Smooth muscle cell of the brain vasculature (primary cell): ENCODE data around the gene DOCK4.

Source experiments
- DNase-seq: peaks from one replicate; pipeline ENCODE4 v3.0.0-alpha.2; 2012; ENCODE audit warnings: low read depth, low spot score

The DOCK4 gene

DNA sequence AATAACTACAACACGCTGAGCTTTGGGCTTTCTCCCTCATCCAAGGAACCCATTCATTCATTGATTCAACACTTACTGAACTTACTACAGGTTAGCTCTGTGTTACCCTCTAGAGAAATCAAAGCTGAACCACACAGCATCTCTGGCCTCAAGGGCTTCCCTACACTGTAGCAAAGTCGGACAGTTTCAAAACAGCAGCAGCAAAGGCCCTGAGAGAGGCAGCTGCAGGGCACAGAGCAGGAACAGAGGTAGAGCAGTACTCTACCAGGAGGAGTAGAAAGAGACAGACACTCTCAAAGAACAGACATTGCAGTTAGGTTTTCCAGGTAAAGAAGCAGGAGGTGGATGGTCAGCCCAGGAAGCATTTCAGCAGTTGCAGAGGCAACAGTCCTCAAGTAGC, 16.1 kb downstream of the DOCK4 start:
- no peak for DNase-seq

DNA sequence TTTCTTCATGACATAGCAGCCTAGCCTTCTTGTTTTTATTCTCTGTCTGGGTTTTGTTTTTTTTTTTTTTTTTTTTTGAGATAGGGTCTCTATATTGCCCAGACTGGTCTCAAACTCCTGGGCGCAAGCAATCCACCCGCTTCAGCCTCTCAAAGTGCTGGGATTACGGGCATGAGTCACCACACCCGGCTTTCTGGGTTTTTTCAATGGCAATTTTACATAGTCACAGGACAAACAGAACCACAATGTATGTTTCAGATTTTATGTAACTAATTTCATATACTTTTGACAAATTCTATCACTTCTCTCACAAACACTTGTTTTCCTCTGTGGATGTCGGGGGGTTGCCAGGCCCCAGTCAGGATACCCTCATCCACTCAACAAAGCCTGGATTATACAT, 16.5 kb downstream of the DOCK4 start:
- DNase-seq = no peak

DNA sequence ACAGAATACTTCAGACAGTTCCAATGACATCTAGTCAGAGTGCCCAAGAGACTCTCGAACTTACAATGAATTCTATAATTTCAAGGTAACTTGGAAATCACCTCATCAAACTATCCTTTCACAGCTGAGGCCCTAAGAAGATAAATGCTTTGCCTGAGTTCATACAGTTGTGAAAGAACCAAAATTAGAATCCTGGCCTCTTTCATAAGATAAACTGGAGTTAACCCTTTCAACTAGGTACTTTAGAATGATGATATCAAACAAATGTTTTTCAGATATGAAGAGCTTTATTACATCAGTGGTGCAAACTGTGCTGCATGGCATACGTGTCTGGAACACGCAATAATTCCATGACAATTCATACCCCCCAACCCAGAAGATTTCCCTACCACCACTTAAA, 17.9 kb downstream of the DOCK4 start:
- DNase-seq = no peak

DNA sequence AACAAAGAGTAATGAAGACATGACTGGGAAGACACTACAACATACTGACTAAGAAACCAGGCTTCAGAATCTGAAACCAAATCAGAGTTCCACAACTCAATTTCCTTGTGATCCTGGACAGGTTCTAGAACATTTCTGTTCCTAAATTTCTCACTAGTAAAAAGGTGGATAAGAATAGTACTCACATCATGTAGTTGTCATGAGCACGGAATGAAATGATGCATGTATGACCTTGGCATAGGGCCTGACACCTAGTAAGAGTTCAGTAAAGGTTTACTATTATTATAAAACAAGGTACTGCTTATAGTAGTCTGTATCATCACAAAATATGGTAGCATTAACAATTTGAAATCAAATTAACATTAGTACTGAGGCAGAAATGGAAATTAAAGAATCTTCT, 19.9 kb downstream of the DOCK4 start:
- no peak for DNase-seq

DNA sequence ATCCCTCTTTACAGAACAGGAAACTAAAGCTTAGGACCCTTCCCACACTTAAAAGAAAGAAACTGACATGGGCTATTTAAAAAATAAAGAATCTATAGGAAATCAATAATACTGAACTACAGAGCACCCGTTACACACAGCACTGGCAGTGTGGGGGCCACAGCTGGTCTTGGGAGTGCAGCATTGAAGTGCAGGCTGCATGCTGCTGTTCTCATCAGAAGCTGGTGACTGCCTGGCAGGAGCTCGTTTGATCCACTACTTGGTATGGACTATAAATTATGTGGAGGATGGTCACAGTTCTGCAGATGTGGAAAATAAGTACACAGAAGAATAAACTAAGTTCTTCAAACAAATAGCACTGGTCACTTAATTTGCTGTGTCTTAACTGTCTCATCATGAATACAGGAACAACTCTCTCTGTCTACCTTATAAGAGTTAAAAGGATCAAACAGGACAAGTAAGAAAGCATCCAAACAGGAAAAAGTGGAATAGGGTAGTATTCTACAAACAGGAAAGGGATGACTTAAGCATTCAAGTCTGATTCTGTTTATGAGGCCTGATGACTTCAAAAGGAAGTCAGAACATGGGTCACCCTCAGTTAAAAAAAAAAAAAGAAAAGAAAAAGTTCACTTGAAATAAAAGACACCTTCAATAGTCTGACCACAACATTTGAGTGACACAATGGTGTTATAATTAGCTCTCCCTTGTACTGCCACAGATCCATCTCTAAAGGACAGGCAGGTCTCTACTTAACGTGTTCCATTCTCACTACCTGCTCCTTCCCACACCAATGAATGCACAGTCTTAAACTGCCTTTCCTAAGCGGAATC, 21.0 kb downstream of the DOCK4 start:
- DNase-seq = no peak

DNA sequence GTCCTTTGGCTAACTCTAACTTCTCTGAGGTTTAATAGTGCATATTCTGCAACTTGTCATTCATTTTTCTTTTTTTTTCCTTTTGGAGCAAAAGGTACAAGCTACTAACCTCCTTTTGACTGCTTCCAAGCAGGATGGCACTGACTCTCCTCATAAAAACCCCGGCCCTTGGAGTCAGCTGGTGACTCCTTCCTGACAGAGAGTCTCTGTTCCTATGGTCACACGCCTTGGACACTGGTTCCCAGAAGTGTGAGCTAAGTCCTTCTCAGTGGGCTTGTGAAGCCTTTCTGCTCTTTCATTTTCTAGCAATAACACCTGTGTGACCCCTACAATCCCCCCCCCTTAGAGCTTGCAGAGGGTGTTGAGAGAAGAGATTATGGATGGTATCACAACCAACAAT, 21.7 kb downstream of the DOCK4 start:
- DNase-seq = no peak

DNA sequence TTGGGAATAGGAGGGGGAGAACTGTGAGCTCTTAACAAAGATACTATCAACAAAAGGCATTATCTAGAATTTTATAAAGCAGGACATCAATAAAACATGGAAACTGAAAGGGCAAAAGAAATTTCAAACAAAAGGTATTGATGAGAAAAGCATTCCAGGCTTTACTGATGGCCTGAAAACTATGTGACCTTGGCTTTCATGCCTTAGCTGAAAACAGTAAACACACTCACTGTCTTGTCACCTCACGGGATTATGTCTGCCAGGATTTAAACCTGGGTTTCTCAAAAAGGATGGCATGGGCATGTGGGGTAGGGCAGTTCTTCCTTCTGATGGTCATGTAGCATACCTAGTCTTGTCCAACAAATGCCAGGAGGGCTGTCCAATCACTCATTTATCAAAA, 22.9 kb downstream of the DOCK4 start:
- no peak for DNase-seq

DNA sequence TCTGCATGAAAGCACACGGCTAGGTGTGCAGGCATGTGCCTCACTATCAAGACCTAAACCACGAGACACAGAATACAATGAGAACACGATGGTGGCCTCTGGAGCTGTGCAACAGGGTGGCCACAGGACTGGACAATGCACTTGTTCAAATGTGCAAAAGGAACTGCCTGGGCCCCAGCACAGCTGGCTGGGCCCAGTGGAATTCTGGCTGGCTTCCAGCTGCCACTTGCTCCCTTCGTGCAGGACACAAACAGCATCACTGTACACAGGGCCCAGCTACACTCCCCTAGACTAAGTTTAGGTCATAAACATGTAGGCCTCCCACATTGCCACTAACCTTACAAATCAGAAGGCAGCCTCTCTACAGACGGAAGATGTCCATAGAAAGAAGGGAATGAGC, 23.4 kb downstream of the DOCK4 start:
- DNase-seq = no peak

DNA sequence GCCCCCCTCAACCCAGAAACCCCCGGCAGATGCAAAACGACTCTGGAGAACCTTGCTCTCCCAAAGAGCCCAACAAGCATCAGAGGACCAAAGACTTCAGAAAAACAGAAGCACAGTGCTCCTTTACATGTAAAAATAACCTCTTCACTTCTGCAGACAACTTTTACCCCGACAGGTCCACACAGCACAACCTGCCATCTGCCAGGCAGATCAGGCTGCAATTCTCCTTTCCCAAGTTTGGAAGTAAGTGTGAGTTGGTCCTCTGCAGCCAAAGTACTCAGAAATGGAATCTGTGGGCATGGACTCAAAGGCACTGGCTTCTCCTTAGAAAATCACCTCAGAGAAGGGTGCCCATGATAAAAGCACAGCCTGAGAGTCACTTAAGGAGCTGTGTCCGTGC, 26.0 kb downstream of the DOCK4 start:
- no peak for DNase-seq

DNA sequence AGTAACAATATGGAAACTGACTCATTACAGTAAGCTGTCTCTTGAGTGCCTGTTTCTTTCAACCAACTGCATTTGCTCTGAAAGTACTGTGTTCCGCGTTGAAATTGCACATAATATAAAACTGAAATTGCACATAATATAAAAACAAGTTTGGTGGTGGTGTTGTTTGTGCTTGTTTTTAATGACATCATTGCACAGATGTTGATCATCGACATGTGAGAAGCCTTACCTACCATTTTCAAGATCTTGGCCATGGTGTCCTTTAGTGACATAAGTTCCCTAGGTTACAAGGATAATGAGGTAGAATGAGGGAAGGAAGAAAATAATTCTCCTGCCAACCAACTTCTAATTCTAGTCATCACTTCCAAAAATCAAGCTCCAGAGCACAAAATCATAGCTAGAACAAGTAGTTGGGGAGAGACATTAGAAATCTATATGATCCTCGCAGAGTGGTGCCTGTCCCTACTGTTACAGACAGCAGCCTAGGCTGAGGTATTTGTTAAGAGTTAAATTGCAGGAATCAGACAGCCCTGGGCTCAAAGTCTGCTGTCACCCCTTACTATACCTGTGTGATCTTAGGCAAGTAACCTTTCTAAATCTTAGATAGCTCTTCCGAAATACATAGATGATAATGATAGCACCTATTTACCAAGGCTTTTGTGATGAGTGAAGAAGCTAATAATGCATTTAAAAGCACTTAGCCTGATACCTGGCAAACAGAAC, 29.3 kb downstream of the DOCK4 start:
- no peak for DNase-seq

DNA sequence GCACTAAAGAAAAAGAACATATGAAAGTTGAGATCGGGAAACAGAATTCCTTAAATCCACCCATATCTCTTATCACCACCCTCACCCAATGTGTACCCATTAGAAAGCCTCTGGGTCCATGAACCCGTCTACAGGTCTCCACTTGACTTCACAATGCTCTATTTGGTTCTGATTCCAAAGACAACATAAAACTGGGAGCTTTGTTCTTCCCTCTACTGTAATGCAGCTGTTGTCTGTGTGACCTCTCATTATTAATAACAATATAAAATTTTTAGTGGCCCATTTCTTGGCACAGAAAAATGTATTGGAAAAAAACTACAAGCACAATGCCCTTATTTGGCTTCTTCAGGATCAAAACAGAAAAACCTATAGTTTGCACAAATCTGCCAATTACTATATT, 30.0 kb downstream of the DOCK4 start:
- DNase-seq = no peak

DNA sequence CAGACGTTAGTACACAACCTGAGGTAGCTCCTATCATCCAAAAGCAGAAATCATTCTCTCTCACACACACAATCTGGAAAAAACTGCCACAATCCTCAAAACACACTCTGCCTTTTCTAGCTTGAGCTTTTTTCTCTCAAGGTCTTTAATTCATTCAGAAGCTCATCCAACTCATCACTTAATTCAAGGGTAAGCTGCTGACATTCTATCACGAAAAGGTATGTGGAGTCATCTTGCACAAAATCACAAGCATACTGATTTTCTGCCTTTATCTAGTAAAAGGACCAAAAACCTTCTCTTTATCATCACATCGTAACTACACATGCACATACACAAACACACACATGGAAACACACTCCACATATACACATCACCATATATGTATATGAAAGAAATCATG, 32.0 kb downstream of the DOCK4 start:
- DNase-seq = no peak

DNA sequence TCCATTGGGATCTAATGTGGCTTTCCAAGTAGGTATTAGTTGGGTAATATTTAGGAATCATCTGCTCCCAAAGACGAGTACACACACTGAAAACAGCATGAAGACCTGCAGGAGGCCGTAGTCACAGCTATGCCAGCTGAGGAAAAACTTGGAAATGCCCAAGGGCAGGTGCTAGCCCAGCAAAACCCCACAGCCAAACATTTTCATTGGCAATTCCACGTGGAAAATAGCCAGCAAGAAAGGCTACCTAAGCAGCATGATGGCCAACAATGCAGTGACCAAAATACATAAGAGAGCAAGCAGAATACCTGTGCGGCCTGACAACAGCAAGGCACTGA, 32.7 kb downstream of the DOCK4 start:
- DNase-seq = no peak

DNA sequence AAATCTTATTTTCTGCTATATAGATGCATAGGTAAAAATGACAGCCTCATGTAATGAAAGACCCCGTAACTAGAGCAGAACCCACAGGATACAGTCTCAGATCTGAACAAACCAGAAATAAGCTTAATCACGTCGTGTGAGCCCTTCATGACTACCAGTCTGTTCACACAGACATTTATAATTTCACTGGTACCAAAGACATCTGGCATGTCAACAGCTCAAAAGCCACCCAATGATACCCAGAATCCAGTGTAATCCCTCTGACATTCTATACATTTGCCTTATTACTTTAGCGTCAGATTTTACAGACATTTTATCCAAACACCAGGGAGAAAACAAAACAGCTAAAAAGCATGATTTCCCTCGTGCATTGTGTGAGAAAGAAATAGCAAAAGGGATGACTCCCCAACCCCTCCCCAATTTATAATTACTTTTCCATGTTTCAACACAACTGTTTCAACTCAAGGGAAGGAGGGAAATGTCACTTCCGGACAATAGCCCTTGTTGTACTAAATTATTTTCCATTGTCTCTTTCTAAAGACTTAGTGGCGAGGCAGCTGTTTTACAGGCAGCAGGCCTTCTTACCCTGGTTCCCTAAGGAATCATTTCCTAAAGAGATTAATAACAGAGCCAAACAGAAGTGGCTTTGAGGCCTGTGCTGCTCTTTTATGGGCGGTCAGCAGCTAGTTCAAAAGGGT, 33.2 kb downstream of the DOCK4 start:
- no peak for DNase-seq

DNA sequence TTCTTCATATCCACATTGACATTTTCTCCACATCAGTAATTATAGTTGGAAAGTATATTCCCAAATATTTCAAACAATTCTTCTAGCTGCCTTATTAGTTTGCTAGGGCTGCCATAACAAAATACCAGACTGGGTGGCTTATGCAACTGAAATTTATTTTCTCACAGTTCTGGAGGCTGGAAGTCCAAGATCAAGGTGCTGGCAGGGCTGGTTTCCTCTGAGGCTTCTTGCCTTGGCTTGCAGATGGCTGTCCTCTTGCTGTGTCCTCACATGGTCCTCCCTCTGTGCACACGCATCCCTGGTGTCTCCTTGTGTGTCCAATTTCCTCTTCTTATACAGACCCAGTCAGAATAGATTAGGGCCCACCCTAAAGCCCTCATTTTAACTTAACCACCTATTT, 34.5 kb downstream of the DOCK4 start:
- no peak for DNase-seq

DNA sequence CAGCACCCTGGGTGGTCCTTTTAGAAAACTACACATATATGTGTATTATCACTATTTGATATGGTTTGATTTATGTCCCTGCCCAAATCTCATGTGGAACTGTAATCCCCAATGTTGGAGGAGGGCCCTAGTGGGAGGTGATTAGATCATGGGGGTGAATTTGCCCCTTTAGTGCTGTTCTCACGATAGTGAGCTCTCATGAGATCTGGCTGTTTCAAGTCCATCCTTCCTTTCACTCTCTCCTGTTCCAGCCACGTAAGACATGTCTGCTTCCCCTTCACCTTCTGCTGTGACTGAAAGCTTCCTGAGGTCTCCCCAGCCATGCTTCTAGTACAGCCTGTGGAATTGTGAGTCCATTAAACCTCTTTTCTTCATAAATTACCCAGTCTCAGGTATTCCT, 37.3 kb downstream of the DOCK4 start:
- no peak for DNase-seq

DNA sequence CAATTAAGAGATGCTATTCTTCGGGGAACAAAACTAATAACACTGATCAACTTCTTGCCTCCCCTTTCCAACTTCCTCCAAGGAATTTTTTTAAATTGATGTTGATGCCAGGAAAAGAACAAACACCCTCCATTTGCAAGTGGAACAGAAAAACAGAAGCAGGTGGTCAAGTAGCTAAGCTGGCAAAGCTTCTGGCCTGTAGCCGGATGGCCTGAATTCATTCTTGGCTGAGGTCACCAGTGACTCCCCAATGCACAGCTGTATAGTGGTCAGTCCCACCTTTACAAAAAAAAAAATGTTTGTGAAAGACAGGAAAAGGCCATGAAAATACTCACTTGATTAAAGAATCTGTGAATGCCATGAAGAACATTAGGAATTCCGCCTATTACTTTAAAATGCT, 39.1 kb downstream of the DOCK4 start:
- no peak for DNase-seq

DNA sequence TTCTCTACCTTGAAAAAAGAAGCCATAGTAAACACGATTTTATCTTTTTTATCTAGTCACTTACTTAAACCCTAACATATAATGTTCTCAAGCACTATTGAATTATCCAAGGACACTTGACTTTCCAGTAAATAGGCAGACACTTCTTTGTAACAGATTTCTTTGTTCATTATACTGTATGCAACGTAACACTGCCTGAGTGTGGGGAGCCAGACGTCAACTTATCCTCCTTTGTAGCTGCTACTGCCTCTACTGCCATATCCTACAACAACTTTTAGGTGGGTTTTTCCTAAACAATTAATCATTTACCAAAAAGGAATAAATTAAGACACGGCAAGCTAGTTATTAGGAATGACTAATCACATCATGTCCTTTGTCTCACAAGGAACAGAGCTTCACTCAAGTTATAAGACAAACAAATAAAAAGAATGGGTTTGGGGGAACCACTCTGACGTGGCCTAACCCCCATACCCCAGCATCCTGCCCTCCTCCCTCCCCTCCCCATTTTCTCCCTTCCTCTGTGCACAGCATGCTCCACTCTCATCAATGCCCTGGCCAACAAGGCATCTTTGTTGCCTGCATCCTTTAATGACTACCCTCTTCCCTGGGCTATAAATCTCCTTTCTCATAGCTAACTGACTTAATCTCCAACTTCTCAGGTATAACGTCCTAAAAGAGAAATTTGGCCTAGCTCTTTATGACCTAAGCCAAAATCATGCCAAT, 43.3 kb downstream of the DOCK4 start:
- no peak for DNase-seq

DNA sequence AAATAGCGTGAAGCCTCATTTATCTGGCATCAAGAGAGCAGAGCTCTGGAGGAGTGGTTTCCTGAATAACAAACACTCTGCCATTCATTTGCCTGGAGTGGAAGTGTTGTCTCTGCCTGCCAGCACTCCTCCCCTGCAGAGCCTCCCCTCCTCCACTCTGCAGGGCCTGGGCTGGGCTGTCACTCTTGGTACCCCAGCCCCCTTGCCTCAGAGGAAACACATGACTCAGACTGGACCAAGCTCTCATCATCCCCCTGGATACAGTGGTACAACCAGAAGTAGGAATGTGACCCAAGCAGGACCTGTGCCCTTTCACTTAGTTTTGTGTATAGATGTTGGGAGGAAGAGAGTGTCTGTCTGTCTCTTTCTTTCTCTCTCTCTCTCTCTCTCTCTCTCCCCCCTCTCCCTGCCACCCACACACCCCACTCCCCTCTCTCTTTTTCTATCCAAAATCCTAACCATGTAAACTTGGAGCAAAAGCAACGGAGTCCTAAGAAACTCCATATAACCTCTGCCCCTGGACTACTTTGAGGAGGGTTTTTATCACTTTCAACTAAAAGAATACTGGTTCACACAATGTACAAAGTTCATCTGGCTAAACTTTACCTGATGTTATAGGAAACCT, 43.9 kb downstream of the DOCK4 start:
- DNase-seq = peak; percentile 57

DNA sequence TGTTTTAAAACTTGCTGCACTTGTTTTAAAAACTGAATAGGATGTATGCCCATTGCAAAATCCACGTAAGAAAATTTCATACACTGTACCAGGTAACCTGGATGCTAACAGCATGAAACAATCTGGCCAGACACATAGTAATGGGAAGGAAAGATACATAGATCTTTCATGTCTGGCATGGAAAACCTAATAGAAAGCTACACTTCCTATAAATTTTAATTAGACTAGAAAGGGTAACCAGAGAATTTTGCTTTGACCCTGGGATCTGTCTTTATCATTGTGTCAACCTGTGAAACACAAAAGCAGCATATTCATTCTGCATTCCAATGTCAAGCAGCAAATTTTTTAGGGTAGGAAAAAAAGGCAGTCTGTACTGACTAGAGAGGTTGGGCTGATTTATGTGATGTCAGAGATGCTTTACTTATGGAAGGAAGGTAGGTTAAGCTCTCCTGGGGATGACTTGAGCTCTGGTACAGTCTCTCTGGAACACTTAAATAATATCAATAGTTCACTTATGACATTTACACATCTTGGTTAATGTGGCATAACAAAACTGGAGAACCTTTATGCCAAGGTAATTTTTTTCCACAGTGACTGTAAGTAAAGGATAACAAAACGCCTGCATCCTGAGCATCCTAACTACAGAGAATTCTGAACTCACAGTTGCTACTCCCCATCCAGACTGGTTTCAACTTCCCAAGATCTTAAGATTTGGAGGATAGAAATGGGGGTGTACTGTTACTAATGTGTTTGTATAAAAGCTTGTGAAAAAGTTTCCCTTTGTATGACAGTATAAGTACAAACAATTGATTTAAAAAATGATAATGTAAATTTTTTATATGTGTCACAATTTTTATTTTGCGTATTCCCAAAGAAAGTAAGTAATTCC, 44.7 kb downstream of the DOCK4 start:
- no peak for DNase-seq

DNA sequence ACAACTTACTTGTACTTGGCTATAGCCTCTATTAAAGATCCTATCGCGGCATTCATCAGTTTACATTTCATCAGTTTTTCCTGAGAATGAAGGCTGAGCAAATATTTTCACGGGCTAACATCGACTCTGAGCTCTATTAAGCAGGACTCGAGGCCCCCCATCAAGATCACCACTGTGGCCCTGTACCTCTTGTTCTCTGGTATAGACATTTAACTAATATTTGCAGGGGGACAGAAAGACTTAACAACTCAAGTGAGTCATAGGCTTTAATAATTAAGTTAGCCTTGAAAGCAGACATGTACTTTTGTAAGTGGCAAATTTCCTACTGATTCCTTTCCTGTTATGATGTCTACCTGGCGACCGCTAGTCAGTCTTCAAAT, 45.4 kb downstream of the DOCK4 start:
- no peak for DNase-seq
